Activated CD4-positive, alpha-beta T cell treated with anti-CD3 and anti-CD28 coated beads for 36 hours (primary cell): Measurements from ENCODE around the gene PSD2. TPM values are rescaled to one million over a fixed set of nuclear protein-coding genes. Genes with fewer than 3 reads are reported as not detected.

Source experiments
- ATAC-seq: fragments of 200-7000 bp; cut with Tn5 transposase; one replicate; pipeline ENCODE4 v1.10.0; 2021; ENCODE audit warnings: mild to moderate bottlenecking, moderate library complexity
- CTCF ChIA-PET: fragments of 350-600 bp; sonication (Branson Sonifier 250); formaldehyde crosslinking; loops from one replicate; lab custom pipeline; 2021; ENCODE audit warnings: antibody characterized with exemption; lab: Charles Lee
- POLR2A ChIA-PET: fragments of 350-600 bp; sonication (Branson Sonifier 250); formaldehyde crosslinking; loops from one replicate; lab custom pipeline; 2021; ENCODE audit warnings: antibody characterized with exemption, inconsistent platforms; lab: Charles Lee
- DNase-seq: peaks from one replicate; pipeline ENCODE4 v3.0.0-alpha.2; 2020
- H3K27ac Mint-ChIP-seq: one replicate; pipeline ENCODE4 v1.8.0; 2021; ENCODE audit warnings: mixed read lengths
- H3K27me3 Mint-ChIP-seq: one replicate; pipeline ENCODE4 v1.8.0; 2021; ENCODE audit warnings: mixed read lengths
- H3K36me3 Mint-ChIP-seq: one replicate; pipeline ENCODE4 v1.8.0; 2021; ENCODE audit warnings: low read depth, mixed read lengths
- H3K4me1 Mint-ChIP-seq: one replicate; pipeline ENCODE4 v1.8.0; 2021; ENCODE audit warnings: mixed read lengths
- H3K4me3 Mint-ChIP-seq: one replicate; pipeline ENCODE4 v1.8.0; 2021; ENCODE audit warnings: mild to moderate bottlenecking, moderate library complexity, mixed read lengths
- H3K9me3 Mint-ChIP-seq: one replicate; pipeline ENCODE4 v1.8.0; 2021; ENCODE audit warnings: low read depth, mixed read lengths
- intact Hi-C, 2 experiments: fragments of 100-400 bp; cut with DNase I in 1 of 2; cut with micrococcal nuclease in 1 of 2; formaldehyde crosslinking; loops; one replicate each; pipeline versions ENCODE4 v1.14.2 to v1.15.1; 2022 to 2024; cut with DNase I, micrococcal nuclease
- total RNA-seq, 2 experiments: library from RNA; stranded (reverse); gene quantifications; one replicate each; pipeline ENCODE4 v1.2.3, GENCODE V29; 2021

Gene PSD2
- total RNA-seq, 2 experiments from 2014 or later = not detected

DNA sequence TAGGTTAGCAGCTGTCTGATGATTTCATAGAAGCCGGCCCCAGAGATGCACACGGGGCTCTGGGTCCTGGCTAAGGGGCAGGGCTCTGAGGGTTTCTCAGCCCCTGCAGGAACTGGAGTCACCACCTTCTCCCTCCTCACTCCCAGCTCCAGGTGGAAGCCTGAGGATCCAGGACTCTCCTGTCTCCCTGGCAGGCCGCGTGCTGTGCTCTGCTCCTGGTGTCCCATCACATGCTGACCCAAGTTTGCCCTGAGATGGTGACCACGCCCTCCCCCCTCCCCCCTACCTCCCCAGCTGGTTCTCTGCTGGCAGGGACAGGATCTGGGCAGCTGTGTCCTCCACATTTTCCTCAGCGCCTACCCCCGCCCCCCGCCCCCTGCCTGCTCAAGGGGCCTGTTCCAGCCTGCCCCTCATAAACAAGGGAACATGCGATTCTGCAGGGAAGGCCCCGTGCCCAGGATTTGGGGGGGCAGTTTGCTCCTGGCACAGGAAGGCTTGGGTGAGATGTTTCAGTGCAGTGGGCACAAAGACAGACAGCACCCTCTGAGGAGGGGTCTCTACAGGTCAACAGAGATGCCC lies 87.4 kb downstream of the PSD2 start:
- intact Hi-C loops = no loop called here
- Mint-ChIP-seq H3K4me3 (no peak overlapping the region), H3K27me3 (no peaks in the 10 kb centered on the region), H3K27ac (no peak overlapping the region), H3K36me3 (no peaks in the 10 kb centered on the region), H3K4me1 (no peaks in the 10 kb centered on the region), H3K9me3 (no peaks in the 10 kb centered on the region)
- ChIA-PET POLR2A (no interaction called here), CTCF (interaction anchor here (0.6 kb wide), 1 partner anchor 178 kb away, joined by 3 read pairs; no protein-coding TSS in a partner anchor)
- no peak for ATAC-seq
- no peak for DNase-seq

DNA sequence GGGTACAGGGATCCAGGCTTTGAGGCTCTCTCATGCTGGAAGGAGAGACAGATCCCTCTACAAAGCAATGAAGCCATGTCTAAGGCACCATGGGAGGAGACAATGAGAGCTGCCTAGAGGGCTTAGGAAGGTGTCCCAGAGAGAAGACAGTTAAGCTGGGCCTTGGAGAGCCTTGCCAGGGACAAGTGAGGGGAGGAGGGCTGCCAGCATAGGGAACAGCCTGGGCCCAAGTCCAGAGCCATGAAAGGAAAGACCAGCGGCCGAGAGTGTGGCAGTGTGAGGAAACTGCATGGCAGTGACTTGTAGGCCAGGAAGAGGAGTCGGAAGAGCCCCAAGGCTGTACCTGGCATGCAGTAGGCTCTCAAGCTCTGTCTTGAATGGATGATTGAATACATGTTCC lies 88.5 kb downstream of the PSD2 start:
- Mint-ChIP-seq H3K36me3 (no peaks in the 10 kb centered on the region), H3K27me3 (no peaks in the 10 kb centered on the region), H3K27ac (no peak overlapping the region), H3K9me3 (no peaks in the 10 kb centered on the region), H3K4me3 (no peak overlapping the region), H3K4me1 (no peaks in the 10 kb centered on the region)
- DNase-seq (no peak), ATAC-seq (no peak)
- intact Hi-C loops = no loop called here
- ChIA-PET CTCF (no interaction called here), POLR2A (no interaction called here)

DNA sequence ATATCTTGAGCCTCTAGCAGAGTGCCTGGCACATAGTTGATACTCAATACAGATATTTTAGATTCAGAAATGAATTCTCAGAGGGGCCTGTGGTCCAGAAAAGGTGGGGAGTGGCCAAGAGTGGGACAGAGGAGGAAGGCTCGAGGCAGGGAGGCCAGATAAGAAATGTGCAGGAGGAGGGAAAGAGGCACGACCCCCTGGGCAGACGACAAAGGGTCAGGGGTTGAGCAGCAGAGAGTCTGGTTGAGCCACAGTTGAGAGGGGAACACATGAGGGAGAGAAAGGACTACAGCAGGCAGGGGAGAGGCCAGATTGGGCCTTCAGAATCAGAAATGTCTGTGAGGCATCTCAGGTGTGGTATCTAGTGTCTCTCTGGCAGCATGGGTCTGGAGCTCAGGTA lies 89.1 kb downstream of the PSD2 start:
- no peaks in the 10 kb centered on the region for H3K27me3 Mint-ChIP-seq
- ATAC-seq = no peak
- no peak for DNase-seq
- CTCF ChIA-PET = interaction anchor here (0.5 kb wide), 1 partner anchor 46 kb away, joined by 4 read pairs; no protein-coding TSS in a partner anchor
- intact Hi-C loops = no loop called here
- no peak overlapping the region for H3K4me3 Mint-ChIP-seq
- H3K36me3 Mint-ChIP-seq = no peaks in the 10 kb centered on the region
- POLR2A ChIA-PET = no interaction called here
- H3K9me3 Mint-ChIP-seq = no peaks in the 10 kb centered on the region
- H3K27ac Mint-ChIP-seq = no peak overlapping the region
- no peaks in the 10 kb centered on the region for H3K4me1 Mint-ChIP-seq

DNA sequence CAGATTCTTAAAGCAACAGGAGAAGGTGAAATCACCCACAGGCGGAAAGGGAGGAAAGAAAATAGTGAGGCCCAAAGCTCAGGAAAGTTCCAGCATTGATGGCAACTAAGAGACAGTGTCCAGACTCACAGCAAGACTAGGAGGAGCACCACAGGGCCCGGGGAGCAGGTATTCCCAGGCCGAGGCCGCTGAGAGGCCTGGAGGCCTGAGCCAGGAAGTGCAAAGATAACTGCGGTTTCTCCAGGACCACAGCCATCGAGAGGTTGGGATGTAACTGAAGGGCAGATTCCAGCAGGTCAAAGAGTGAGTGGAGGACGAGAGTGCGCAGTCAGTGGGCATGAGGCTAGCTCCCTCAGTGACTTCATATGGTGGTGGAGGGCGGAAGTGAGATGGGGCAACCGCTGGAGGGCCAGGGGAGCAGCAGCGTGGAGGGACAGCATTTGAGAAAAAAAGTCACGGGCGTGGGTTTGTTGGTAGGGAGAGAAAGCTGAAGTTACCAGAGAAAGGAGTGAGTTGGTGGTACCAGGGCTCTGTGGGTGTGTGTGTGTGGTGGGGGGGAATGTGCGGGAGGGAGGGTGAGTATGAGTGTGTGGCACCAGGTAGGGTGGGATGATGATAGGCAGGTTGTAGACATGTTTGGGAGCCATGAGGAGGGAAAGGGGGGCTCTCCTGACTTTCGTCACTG lies 89.7 kb downstream of the PSD2 start:
- no peaks in the 10 kb centered on the region for H3K9me3 Mint-ChIP-seq
- H3K36me3 Mint-ChIP-seq = no peaks in the 10 kb centered on the region
- H3K4me1 Mint-ChIP-seq = no peaks in the 10 kb centered on the region
- ChIA-PET CTCF (interaction anchor here (0.5 kb wide), 1 partner anchor 47 kb away, joined by 4 read pairs; no protein-coding TSS in a partner anchor), POLR2A (no interaction called here)
- no peak overlapping the region for H3K4me3 Mint-ChIP-seq
- DNase-seq (no peak), ATAC-seq (no peak)
- no peak overlapping the region for H3K27ac Mint-ChIP-seq
- intact Hi-C loops = no loop called here
- no peaks in the 10 kb centered on the region for H3K27me3 Mint-ChIP-seq

DNA sequence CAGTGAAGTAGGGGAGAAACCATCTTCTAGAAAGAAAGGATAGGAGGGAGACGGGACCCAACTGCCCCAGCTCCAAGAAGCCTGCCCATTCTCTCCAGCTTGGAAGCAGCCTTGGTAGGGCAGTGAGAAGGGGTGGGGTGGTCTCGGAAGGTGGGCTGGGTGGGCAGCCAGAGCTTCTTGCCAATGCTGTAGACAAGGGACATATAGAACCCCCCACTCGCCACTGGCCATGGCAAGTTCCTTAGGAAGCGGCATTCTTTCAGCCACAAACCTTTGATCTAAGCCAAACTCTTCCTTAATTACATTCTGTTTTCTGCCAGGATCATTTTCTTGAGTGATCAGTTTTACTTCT lies 90.2 kb downstream of the PSD2 start:
- Mint-ChIP-seq H3K4me3 (no peak overlapping the region), H3K27me3 (no peaks in the 10 kb centered on the region), H3K4me1 (no peaks in the 10 kb centered on the region), H3K27ac (no peak overlapping the region), H3K36me3 (no peaks in the 10 kb centered on the region), H3K9me3 (no peaks in the 10 kb centered on the region)
- intact Hi-C loops = no loop called here
- CTCF ChIA-PET = interaction anchor here (0.6 kb wide), 1 partner anchor 81 kb away, joined by 3 read pairs; no protein-coding TSS in a partner anchor
- DNase-seq (no peak), ATAC-seq (no peak)
- POLR2A ChIA-PET = no interaction called here

DNA sequence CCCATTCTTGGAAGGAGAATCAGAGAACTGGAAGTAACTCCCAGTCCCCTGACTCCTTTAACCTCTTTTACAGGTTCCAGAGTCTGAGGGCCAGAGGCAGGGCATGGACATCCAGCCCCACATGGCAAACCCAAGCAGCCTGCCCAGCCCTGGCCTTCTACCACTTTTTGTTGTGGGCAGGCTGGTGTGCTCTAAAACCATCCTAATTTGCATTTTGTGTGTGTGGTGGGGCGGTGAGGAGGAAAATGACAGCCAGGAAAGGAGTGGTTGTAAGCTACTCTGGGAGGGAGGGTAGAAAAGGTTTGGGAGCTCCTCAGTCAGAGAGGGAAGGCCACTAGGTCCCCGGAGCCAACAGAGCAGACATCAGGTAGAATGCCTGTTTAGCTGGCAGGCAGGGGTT lies 90.6 kb downstream of the PSD2 start:
- Mint-ChIP-seq H3K4me3 (no peak overlapping the region), H3K27me3 (no peaks in the 10 kb centered on the region), H3K27ac (no peak overlapping the region), H3K4me1 (no peaks in the 10 kb centered on the region), H3K36me3 (no peaks in the 10 kb centered on the region), H3K9me3 (no peaks in the 10 kb centered on the region)
- POLR2A ChIA-PET = no interaction called here
- no peak for ATAC-seq
- no peak for DNase-seq
- intact Hi-C loops = no loop called here
- CTCF ChIA-PET = interaction anchor here (0.6 kb wide), 1 partner anchor 81 kb away, joined by 3 read pairs; no protein-coding TSS in a partner anchor

DNA sequence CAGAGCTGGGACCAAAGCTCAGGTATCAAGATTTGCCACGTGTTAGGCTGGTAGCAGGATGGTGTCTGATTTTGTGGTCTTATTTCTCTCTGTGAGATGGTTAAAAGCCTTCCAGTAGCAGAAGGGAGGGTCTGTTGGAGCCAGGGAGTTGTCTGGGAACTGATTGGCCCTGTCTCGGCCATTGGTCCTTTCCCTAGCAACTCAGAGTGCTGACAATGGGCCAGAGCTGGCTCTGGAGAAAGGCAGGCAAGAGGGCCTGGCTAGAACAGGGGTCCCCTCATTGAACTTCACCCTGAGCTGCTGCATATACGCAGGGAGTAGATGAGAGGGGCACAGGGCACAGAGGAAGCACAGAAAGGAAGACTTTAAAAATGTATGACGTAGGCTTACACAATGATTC lies 92.8 kb downstream of the PSD2 start:
- Mint-ChIP-seq H3K36me3 (no peaks in the 10 kb centered on the region), H3K4me3 (no peak overlapping the region), H3K27me3 (peaks cover 3% of the 10 kb centered on the region), H3K27ac (no peak overlapping the region), H3K4me1 (no peaks in the 10 kb centered on the region), H3K9me3 (no peaks in the 10 kb centered on the region)
- POLR2A ChIA-PET = no interaction called here
- no peak for ATAC-seq
- CTCF ChIA-PET = interaction anchor here (0.8 to 1.2 kb wide), 2 partner anchors 80 to 99 kb away, joined by 3 to 5 read pairs; no protein-coding TSS in a partner anchor
- intact Hi-C loops = no loop called here
- no peak for DNase-seq

DNA sequence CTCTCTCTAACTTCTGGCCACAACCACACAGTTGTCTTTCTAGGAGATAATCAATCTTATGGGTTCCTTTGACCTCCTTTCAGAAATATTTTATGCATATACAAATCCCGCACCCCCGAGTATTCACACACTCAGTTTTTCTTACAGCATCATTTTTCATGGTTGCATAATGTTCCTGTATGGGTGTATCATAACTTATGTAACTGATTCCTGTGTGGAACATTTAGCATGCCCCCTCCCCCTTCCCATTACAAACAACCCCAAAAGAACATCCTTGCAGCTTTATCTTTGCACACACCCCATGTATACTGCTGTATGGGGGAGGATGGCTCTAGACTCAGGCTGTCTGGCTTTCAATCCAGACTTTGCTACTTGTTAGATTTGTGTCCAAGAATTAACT lies 93.8 kb downstream of the PSD2 start:
- no peak overlapping the region for H3K4me3 Mint-ChIP-seq
- ATAC-seq (no peak), DNase-seq (no peak)
- ChIA-PET CTCF (interaction anchor here (1.1 kb wide), 1 partner anchor 102 kb away, joined by 3 read pairs; no protein-coding TSS in a partner anchor), POLR2A (no interaction called here)
- H3K36me3 Mint-ChIP-seq = no peaks in the 10 kb centered on the region
- H3K4me1 Mint-ChIP-seq = no peaks in the 10 kb centered on the region
- no peaks in the 10 kb centered on the region for H3K9me3 Mint-ChIP-seq
- peaks cover 3% of the 10 kb centered on the region for H3K27me3 Mint-ChIP-seq
- H3K27ac Mint-ChIP-seq = no peak overlapping the region
- intact Hi-C loops = no loop called here

DNA sequence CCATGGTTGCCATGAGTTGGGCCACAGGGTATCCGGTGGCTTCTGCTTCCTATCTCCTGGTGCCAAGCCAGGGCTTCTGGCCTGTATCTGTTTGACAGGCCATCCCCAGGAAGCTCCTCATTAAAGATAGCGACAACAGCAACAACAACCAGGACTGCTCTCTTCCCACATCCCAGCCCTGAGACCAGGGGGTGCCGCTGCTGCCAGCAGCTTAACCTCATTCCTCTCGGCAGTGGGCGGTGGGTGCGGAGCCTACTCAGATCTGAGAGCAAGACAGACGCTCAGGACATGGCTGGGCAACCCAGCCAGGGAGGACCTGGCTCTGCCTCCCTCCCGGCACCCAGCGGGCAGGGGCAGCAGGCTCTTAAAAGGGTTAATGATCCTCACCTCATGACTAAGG lies 98.3 kb downstream of the PSD2 start:
- ChIA-PET CTCF (no interaction called here), POLR2A (no interaction called here)
- H3K27me3 Mint-ChIP-seq = peaks cover 3% of the 10 kb centered on the region

More for the DNA sequence above, 98.3 kb downstream of the PSD2 start:
- no peak overlapping the region for H3K27ac Mint-ChIP-seq
- H3K9me3 Mint-ChIP-seq = no peaks in the 10 kb centered on the region
- intact Hi-C loops = no loop called here
- DNase-seq (no peak), ATAC-seq (no peak)
- no peak overlapping the region for H3K4me3 Mint-ChIP-seq
- H3K36me3 Mint-ChIP-seq = no peaks in the 10 kb centered on the region
- no peaks in the 10 kb centered on the region for H3K4me1 Mint-ChIP-seq

Other genes starting within 250 kb of the PSD2 start
- 100 to 1,000 TPM; 262 to 289 TPM for gene UBE2D2, start 234.5 kb upstream of the PSD2 start, total RNA-seq
- 1 to 10 TPM in 1 of 2 experiments, under 1 TPM in 1; 0.82 to 1.1 TPM for gene CXXC5, start 147.5 kb upstream of the PSD2 start, total RNA-seq
- under 1 TPM; 0.11 to 0.14 TPM for gene NRG2, start 247.5 kb downstream of the PSD2 start, total RNA-seq